ENCODE results near the gene GET4. TPM values are rescaled to one million over a fixed set of nuclear protein-coding genes. Genes with fewer than 3 reads are reported as not detected.

GET4 gene
- total and polyA plus RNA-seq, 2 of the 8 experiments (the other 6 are each of a cell fraction or from before 2014, with no cell fraction given) = 56.7 to 74.1 TPM

DNA sequence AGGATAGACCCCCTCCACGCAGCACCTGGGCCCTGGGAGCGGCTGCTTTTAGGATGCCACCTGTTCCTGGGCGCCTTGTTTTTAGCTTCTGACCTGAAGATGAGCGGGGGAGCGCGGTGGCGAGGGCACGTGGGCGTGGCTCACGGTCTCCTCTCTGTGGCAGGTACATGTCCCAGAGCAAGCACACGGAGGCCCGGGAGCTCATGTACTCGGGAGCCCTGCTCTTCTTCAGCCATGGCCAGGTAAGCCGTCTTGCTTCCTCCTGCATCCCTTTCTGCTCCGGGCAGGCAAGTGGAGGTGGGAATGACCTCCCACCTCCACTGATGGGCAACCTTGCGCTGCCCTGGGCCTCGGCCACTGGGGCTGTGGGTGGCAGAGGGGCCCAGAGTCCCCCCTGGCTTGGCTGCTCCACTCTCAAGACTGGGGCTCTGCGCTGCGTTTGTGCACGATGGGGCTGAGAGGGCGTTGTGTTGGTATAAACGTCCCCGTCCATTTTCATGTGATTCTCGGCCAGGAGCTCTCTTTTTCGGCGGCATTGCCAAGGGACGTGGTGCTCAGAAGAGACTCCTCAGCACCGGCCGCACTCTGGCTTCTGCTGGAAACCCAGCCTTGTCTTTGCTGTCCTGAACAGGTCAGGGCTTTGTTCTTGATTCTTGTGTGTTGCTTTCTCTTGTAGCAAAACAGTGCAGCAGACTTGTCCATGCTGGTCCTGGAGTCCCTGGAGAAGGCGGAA lies 9.7 kb downstream of the GET4 start:
- no peak overlapping the region for H3K27ac ChIP-seq (ENCODE audit: low read depth, low read length)
- peaks cover 0 to 12% (median 1%) of the 10 kb centered on the region in 4 experiments; a peak in 2 of 7 replicates for H3K4me1 ChIP-seq (replicated peaks in 1 of 4; ENCODE audit: control insufficient read depth in 3 of 4, insufficient read depth in 4 of 4, low read length in 3 of 4)
- no peaks in the 10 kb centered on the region for H3K23me2 ChIP-seq (ENCODE audit: low read depth, low read length)
- H4K8ac ChIP-seq (ENCODE audit: extremely low read depth, insufficient read depth, low read length) = no peak overlapping the region; the same call in 1 of the 2 replicates
- H4K91ac ChIP-seq (replicated peaks; ENCODE audit: insufficient read length, low read length) = no peak overlapping the region
- H3K23ac ChIP-seq (ENCODE audit: insufficient read length) = no peak overlapping the region
- no peak overlapping the region for H3K4me3 ChIP-seq (ENCODE audit: extremely low read depth in 1 of 4, insufficient read depth in 2 of 4, low read depth in 3 of 4, low read length in 4 of 4)
- peaks cover 47 to 49% of the 10 kb centered on the region in 2 experiments for H4K20me1 ChIP-seq (replicated peaks in 1 of 2; ENCODE audit: control insufficient read depth in 1 of 2, insufficient read depth in 2 of 2, low read length in 2 of 2)
- H3K9me3 ChIP-seq (ENCODE audit: insufficient read depth in 2 of 2, low read depth in 1 of 2, low read length in 1 of 2) = no peaks in the 10 kb centered on the region
- TF ChIP-seq SP4 (IDR thresholded peaks at IDR 0.05; ENCODE audit: low read length) (no peak), SIN3A (conservative IDR thresholded peaks at IDR 0.05 in 1 of 2, IDR thresholded peaks at IDR 0.05 in 1 of 2; ENCODE audit: low read depth in 1 of 2, low read length in 2 of 2) (no peak), YY1 (IDR thresholded peaks at IDR 0.05; ENCODE audit: low read depth, low read length) (no peak), RBBP5 (IDR thresholded peaks at IDR 0.05; ENCODE audit: borderline replicate concordance, low read depth, low read length) (no peak), HDAC6 (IDR thresholded peaks at IDR 0.05; ENCODE audit: low read depth, low read length) (no peak), GTF2F1 (IDR thresholded peaks at IDR 0.05; ENCODE audit: borderline replicate concordance, low read depth, low read length) (no peak)
- H2AK5ac ChIP-seq (ENCODE audit: low read depth, low read length) = no peak overlapping the region
- peaks cover 5 to 29% (median 17%) of the 10 kb centered on the region in 4 experiments; a peak in 5 of 8 replicates for H3K36me3 ChIP-seq (ENCODE audit: control insufficient read depth in 2 of 4, insufficient read depth in 4 of 4, low read length in 3 of 4)
- no peak overlapping the region for H2BK20ac ChIP-seq (ENCODE audit: low read length)
- H3K79me2 ChIP-seq (ENCODE audit: control insufficient read depth in 1 of 2, insufficient read depth in 2 of 2, low read length in 2 of 2) = peaks cover 32 to 86% of the 10 kb centered on the region in 2 experiments
- no peaks in the 10 kb centered on the region for H3K27me3 ChIP-seq (replicated peaks in 1 of 4; ENCODE audit: control insufficient read depth in 3 of 4, extremely low read depth in 1 of 4, insufficient read depth in 3 of 4, low read length in 3 of 4)
- H4K5ac ChIP-seq (ENCODE audit: insufficient read length, low read depth, low read length) = no peak overlapping the region
- H3K14ac ChIP-seq (ENCODE audit: insufficient read length) = no peak overlapping the region
- no peak overlapping the region for H2BK15ac ChIP-seq (ENCODE audit: low read length)
- H3K4me2 ChIP-seq (ENCODE audit: insufficient read depth in 1 of 2, low read depth in 2 of 2, low read length in 2 of 2) = no peak overlapping the region
- H3K56ac ChIP-seq (replicated peaks; ENCODE audit: insufficient read length, low read depth, low read length) = no peak overlapping the region
- H3K4ac ChIP-seq (replicated peaks; ENCODE audit: insufficient read length, low read depth, low read length) = no peak overlapping the region
- no peak overlapping the region for H3K18ac ChIP-seq (ENCODE audit: extremely low read depth, low read length)
- FAIRE-seq = no peak
- ChIA-PET CTCF (ENCODE audit: partially characterized antibody) (interaction anchor here (0.7 to 1.9 kb wide), 5 partner anchors 10 to 107 kb away, joined by 3 to 4 read pairs (median 3); no protein-coding TSS in a partner anchor), POLR2A (ENCODE audit: partially characterized antibody) (interaction anchor here (0.5 to 4.1 kb wide), 5 partner anchors 9 to 557 kb away, joined by 3 to 23 read pairs (median 6); partner anchors contain the start of gene GET4)
- H2BK5ac ChIP-seq (ENCODE audit: low read depth, low read length) = peak overlapping the region; percentile 35; the same call in 1 of the 2 replicates
- no peak for DNase-seq (ENCODE audit: low read depth in 1 of 2, low spot score in 2 of 2)
- 85% methylated on average over 25 of the region's 30 CpGs; no CpG with 5 or more reads in 1 of the 2 experiments for WGBS, 2 experiments (ENCODE audit: extremely low coverage in 1 of 2, insufficient coverage in 1 of 2, insufficient read length in 1 of 2, insufficient replicate concordance in 2 of 2, low coverage in 1 of 2, low lambda C conversion rate in 2 of 2, missing lambda C conversion rate in 1 of 2)
- H2BK12ac ChIP-seq (ENCODE audit: low read depth, low read length) = 0 out of 2 replicates have a peak overlapping the region, but pooled peaks have one; percentile 17
- H3K9ac ChIP-seq (replicated peaks in 1 of 4; ENCODE audit: extremely low read depth in 1 of 4, low read depth in 3 of 4, low read length in 3 of 4) = no peak overlapping the region
- H3K79me1 ChIP-seq (ENCODE audit: low read depth, low read length) = peaks cover 49% of the 10 kb centered on the region
- no peak overlapping the region for H2AFZ ChIP-seq (ENCODE audit: low read length)
- no peak overlapping the region for H2BK120ac ChIP-seq (replicated peaks; ENCODE audit: low read depth, low read length)

Data from H1 (cell line).